Activated naive CD8-positive, alpha-beta T cell treated with anti-CD3 and anti-CD28 coated beads, Interleukin-2, amount 50 U/mL, for 24 hours (primary cell): Measurements from ENCODE around the gene ZFP3.
"Not testable (repeated sequence)": the region's sequence is repeated elsewhere in the genome, so short reads cannot be mapped to it uniquely, and the experiment has no call there.

ENCODE experiments used
- ATAC-seq: fragments of 150-1000 bp; cut with Tn5 transposase; one replicate; pipeline ENCODE4 v1.10.0; 2021
- DNase-seq: peaks from one replicate; pipeline ENCODE4 v3.0.0; 2021
- H3K27ac Mint-ChIP-seq: one replicate; pipeline ENCODE4 v1.8.0; 2021; ENCODE audit warnings: mild to moderate bottlenecking, mixed read lengths
- H3K27me3 Mint-ChIP-seq: one replicate; pipeline ENCODE4 v1.8.0; 2021; ENCODE audit warnings: mixed read lengths
- H3K36me3 Mint-ChIP-seq: one replicate; pipeline ENCODE4 v1.8.0; 2021; ENCODE audit warnings: low read depth, mixed read lengths
- H3K4me1 Mint-ChIP-seq: one replicate; pipeline ENCODE4 v1.8.0; 2021; ENCODE audit warnings: mixed read lengths
- H3K4me3 Mint-ChIP-seq: one replicate; pipeline ENCODE4 v1.8.0; 2021; ENCODE audit warnings: mild to moderate bottlenecking, moderate library complexity, mixed read lengths
- H3K9me3 Mint-ChIP-seq: one replicate; pipeline ENCODE4 v1.8.0; 2021; ENCODE audit warnings: mixed read lengths

The ZFP3 gene

GRCh38 chr17:5135726-5136579 lies 57.7 kb downstream of the ZFP3 start:
- no peak for DNase-seq
- H3K36me3 Mint-ChIP-seq, result no peaks in the 10 kb centered on the region
- ATAC-seq, result no peak
- H3K4me1 Mint-ChIP-seq, result no peaks in the 10 kb centered on the region
- no peak overlapping the region for H3K4me3 Mint-ChIP-seq
- no peaks in the 10 kb centered on the region for H3K9me3 Mint-ChIP-seq
- no peak overlapping the region for H3K27ac Mint-ChIP-seq
- H3K27me3 Mint-ChIP-seq, result no peaks in the 10 kb centered on the region

- not testable (repeated sequence) for H3K9me3 Mint-ChIP-seq, H3K4me3 Mint-ChIP-seq, H3K27me3 Mint-ChIP-seq, H3K4me1 Mint-ChIP-seq, H3K36me3 Mint-ChIP-seq, ATAC-seq, H3K27ac Mint-ChIP-seq, DNase-seq
Measured at GRCh38 chr17:5136580-5137412, 58.5 kb downstream of the ZFP3 start.

- H3K27me3 Mint-ChIP-seq, H3K36me3 Mint-ChIP-seq, H3K4me1 Mint-ChIP-seq, H3K9me3 Mint-ChIP-seq, DNase-seq, ATAC-seq, H3K4me3 Mint-ChIP-seq, H3K27ac Mint-ChIP-seq: not testable (repeated sequence)
Measured at GRCh38 chr17:5137511-5138197, 59.4 kb downstream of the ZFP3 start.

GRCh38 chr17:5138198-5138544 lies 59.9 kb downstream of the ZFP3 start:
- H3K27me3 Mint-ChIP-seq, DNase-seq, H3K9me3 Mint-ChIP-seq, H3K4me3 Mint-ChIP-seq, H3K27ac Mint-ChIP-seq, H3K36me3 Mint-ChIP-seq, ATAC-seq, H3K4me1 Mint-ChIP-seq: not testable (repeated sequence)

DNA sequence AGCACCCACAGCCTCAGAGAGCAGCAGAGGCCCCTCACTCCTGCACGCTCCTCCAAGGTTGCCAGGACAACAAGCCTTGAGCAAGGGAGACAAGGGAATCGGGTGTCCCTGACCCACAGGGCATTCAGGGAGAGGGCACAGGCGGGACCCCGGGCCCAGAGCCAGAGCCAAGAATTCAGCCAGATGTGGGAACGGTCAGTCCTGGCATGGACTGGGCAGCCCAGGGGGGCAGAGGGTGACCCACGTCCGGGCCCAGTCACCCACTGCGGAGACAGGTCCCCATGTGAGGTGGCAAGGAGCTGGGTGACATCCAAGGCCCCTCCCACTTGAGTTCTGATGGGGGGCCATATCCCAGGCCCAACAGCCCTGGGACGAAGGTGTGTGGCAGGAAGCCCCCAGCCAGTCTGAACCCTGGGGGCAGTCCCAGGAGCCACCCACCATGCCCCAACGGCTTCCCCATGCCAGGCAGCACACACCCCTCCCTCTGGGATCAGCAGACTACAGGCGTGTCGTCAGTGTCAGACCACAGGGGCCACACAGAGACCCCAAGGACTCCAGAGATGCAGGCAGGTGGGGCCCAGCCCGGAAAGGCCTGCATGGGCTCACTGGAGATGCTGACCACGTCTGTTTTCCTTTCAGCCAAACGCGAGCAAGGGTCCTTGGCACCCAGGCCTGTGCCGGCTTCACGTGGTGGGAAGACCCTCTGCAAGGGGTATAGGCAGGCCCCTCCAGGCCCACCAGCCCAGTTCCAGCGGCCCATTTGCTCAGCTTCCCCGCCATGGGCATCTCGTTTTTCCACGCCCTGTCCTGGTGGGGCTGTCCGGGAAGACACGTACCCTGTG lies 60.6 kb downstream of the ZFP3 start:
- no peak for DNase-seq
- H3K27me3 Mint-ChIP-seq, result no peaks in the 10 kb centered on the region
- no peak overlapping the region for H3K27ac Mint-ChIP-seq
- no peak overlapping the region for H3K4me3 Mint-ChIP-seq
- no peaks in the 10 kb centered on the region for H3K9me3 Mint-ChIP-seq
- H3K36me3 Mint-ChIP-seq, result no peaks in the 10 kb centered on the region
- H3K4me1 Mint-ChIP-seq, result no peaks in the 10 kb centered on the region
- no peak for ATAC-seq

DNA sequence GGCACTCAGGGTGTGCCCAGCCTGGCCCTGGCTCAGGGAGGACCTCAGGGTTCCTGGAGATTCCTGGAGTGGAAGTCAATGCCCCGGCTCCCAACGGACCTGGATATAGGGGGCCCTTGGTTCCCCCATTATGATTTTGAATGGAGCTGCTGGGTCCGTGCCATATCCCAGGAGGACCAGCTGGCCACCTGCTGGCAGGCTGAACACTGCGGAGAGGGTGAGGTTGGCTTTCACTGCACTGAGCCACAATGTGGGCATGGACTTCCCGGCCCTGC lies 61.1 kb downstream of the ZFP3 start:
- Mint-ChIP-seq H3K27ac (no peak overlapping the region), H3K4me1 (no peaks in the 10 kb centered on the region), H3K27me3 (no peaks in the 10 kb centered on the region), H3K9me3 (no peaks in the 10 kb centered on the region), H3K4me3 (no peak overlapping the region), H3K36me3 (no peaks in the 10 kb centered on the region)
- DNase-seq (no peak), ATAC-seq (no peak)

GRCh38 chr17:5142877-5143276 lies 64.6 kb downstream of the ZFP3 start:
- not testable (repeated sequence) for H3K4me3 Mint-ChIP-seq, H3K27ac Mint-ChIP-seq, ATAC-seq, DNase-seq, H3K9me3 Mint-ChIP-seq, H3K27me3 Mint-ChIP-seq, H3K4me1 Mint-ChIP-seq, H3K36me3 Mint-ChIP-seq
